Upper lobe of left lung (tissue), 6 donors: Measurements from ENCODE around the gene PPP2R2B. TPM values are rescaled to one million over a fixed set of nuclear protein-coding genes. Genes with fewer than 3 reads are reported as not detected.

Experiments
- ATAC-seq, 2 donors: fragments of 200-7000 bp; cut with Tn5 transposase; one replicate each; pipeline ENCODE4 v1.9.1; 2022; ENCODE audit warnings: mild to moderate bottlenecking in 2 of 2, moderate library complexity in 2 of 2; ENCODE audit not compliant: low FRiP score in 2 of 2
- DNase-seq, 2 donors: peaks; one replicate each; pipeline ENCODE4 v3.0.0-alpha.2; 2019 to 2020
- H3K27ac ChIP-seq, 4 donors: fragments of 200-600 bp; sonication (generic); one replicate each; pipeline ENCODE4 v1.5.1; 2016 to 2019
- H3K27me3 ChIP-seq, 4 donors: fragments of 200-600 bp; sonication (generic); one replicate each; pipeline ENCODE4 v1.5.1; 2017 to 2019
- H3K36me3 ChIP-seq, 4 donors: fragments of 200-600 bp; sonication (generic); one replicate each; pipeline ENCODE4 v1.5.1; 2016 to 2019
- H3K4me1 ChIP-seq, 4 donors: fragments of 200-600 bp; sonication (generic); one replicate each; pipeline ENCODE4 v1.5.1; 2018 to 2019
- H3K4me3 ChIP-seq, 4 donors: fragments of 200-600 bp; sonication (generic); one replicate each; pipeline ENCODE4 v1.5.1; 2017 to 2019; ENCODE audit warnings: mild to moderate bottlenecking in 2 of 4, moderate library complexity in 1 of 4
- H3K9me3 ChIP-seq, 4 donors: fragments of 200-600 bp; sonication (generic); one replicate each; pipeline ENCODE4 v1.5.1; 2018 to 2019
- EP300 ChIP-seq, 4 donors: sonication (generic); formaldehyde crosslinking; IDR thresholded peaks; one replicate each; pipeline ENCODE4 v1.5.1; 2017; ENCODE audit warnings: antibody characterized with exemption in 4 of 4, control low read depth in 2 of 4
- POLR2A ChIP-seq, 4 donors: fragments of 450-650 bp; IDR thresholded peaks; one replicate each; pipeline ENCODE4 v1.5.1; 2016 to 2017; ENCODE audit warnings: antibody characterized with exemption in 4 of 4, mild to moderate bottlenecking in 2 of 4
- POLR2AphosphoS5 ChIP-seq, 2 donors: sonication (generic); formaldehyde crosslinking; IDR thresholded peaks; one replicate each; pipeline ENCODE4 v1.5.1; 2017; ENCODE audit warnings: antibody characterized with exemption in 2 of 2
- WGBS, 2 donors: methylation state at CpG; one replicate each; pipeline ENCODE4 v1.1.5; 2017 to 2018; 5-methylcytosine and 5-hydroxymethylcytosine counted together
- total RNA-seq, 6 donors: library from RNA; depleted of rRNA in 4 of 6; stranded (reverse); fragments of >200 nt in 4 of 6; gene quantifications; one replicate each; pipeline versions ENCODE4 v1.1.0 to v1.2.1, GENCODE V29; 2016 to 2021
- TF ChIP-seq, protein P1 (sequence below), 6 experiments: fragments of 450-650 bp in 4 of 6; fragments of 200-600 bp in 2 of 6; sonication (generic) in 2 of 6; IDR thresholded peaks; one replicate each; pipeline ENCODE4 v1.5.1; 2016 to 2019; ENCODE audit warnings: antibody characterized with exemption in 6 of 6
- donor health status: DM: no; HTN: no; CAD: no; lungs with moderate emphysema.
- donor health status: DM: no; HTN: yes; CAD: no; lungs with severe emphysema.

Gene PPP2R2B
- total RNA-seq, 6 donors from 2014 or later: 0.49 to 7.4 (median 1.3) TPM

DNA sequence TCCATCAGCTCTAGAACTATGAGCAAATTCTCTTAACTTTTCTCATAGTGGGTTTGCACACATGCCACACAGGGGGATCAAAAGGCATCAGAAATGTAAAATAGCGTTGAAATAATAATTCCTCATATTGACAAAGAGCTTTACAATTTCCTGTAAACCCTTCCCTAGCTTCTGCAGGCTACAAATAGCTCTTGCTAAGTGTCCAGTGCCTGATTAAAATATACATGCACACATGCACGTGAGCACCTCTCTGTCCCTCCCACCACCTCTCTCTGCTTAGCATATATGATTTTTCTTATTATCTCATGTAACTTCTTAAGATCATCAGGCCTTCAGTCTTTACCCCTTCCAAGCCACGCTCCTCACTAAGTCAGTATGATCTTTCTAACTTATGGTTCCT lies 13.7 kb upstream of the PPP2R2B start:
- TF ChIP-seq POLR2A (IDR thresholded peaks at IDR 0.05): no peak
- TF ChIP-seq, protein P1, sequence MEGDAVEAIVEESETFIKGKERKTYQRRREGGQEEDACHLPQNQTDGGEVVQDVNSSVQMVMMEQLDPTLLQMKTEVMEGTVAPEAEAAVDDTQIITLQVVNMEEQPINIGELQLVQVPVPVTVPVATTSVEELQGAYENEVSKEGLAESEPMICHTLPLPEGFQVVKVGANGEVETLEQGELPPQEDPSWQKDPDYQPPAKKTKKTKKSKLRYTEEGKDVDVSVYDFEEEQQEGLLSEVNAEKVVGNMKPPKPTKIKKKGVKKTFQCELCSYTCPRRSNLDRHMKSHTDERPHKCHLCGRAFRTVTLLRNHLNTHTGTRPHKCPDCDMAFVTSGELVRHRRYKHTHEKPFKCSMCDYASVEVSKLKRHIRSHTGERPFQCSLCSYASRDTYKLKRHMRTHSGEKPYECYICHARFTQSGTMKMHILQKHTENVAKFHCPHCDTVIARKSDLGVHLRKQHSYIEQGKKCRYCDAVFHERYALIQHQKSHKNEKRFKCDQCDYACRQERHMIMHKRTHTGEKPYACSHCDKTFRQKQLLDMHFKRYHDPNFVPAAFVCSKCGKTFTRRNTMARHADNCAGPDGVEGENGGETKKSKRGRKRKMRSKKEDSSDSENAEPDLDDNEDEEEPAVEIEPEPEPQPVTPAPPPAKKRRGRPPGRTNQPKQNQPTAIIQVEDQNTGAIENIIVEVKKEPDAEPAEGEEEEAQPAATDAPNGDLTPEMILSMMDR (IDR thresholded peaks at IDR 0.05): no peak
- no peak for TF ChIP-seq POLR2AphosphoS5 (IDR thresholded peaks at IDR 0.05)
- no peak for TF ChIP-seq EP300 (IDR thresholded peaks at IDR 0.05)
- Histone ChIP-seq H3K4me1 (no peaks in the 10 kb centered on the region), H3K9me3 (no peaks in the 10 kb centered on the region), H3K27ac (no peak overlapping the region), H3K27me3 (no peaks in the 10 kb centered on the region), H3K36me3 (no peaks in the 10 kb centered on the region), H3K4me3 (no peak overlapping the region)
- no peak for DNase-seq
- WGBS, 2 donors: 74 to 76% methylated on average over 3 of the region's 3 CpGs
- ATAC-seq: no peak

DNA sequence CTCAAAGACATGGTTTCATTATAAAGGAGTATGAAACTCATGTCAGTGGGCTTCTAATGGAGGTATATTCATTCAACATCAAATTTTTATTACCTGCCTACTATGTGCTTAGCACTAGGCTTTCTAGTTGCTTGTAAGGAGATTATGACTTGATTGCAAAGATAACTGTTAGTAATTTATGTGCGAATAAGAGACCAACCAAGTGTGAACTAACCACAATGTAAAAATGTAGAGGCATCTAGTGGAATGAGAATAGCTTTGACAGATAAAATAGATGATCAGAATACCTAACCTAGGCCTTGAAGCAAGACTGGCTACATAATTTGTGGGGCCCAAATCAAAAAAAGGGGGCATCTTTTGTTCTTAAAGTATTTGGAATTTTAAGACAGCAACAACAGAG lies 13.0 kb upstream of the PPP2R2B start:
- Histone ChIP-seq H3K9me3 (no peaks in the 10 kb centered on the region), H3K4me1 (no peaks in the 10 kb centered on the region), H3K27me3 (no peaks in the 10 kb centered on the region), H3K36me3 (no peaks in the 10 kb centered on the region), H3K27ac (no peak overlapping the region), H3K4me3 (no peak overlapping the region)
- ATAC-seq (no peak), DNase-seq (no peak)
- TF ChIP-seq EP300 (IDR thresholded peaks at IDR 0.05): no peak
- 95 to 100% methylated on average over 1 of the region's 1 CpG for WGBS, 2 donors

DNA sequence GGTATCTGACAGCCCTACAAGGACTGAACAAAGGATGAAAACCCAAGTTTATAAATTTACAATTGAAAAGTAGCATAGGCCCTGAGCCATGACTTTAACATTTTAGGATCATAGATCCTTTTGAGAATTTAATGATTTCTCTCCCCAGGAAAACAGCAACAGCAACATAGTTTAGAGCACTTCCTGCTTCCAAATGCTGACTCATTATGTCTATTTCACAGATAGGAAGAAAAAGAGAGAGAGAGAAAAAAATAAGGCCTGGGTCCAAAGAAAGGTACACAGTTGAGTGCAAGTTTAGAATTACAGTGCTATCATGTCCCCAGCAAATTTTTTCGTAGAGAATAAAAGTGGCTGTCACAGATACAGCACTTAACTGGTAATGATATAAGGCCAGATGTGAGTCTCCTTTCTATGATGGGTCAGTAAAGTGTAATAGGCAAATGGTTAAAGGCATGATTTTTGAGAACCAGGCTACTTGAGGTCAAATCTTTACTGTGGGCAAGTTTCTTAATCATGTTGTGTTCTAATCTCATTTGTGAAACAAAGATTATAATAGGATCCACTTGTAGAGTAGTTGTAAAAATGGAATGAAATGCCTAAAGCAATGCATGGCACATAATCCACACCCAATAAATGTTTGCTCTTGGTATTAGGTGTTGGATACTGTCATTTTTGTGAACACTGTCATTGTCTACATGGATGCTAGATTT lies 12.3 kb upstream of the PPP2R2B start:
- H3K9me3 ChIP-seq: no peaks in the 10 kb centered on the region
- WGBS, 2 donors: 47 to 51% methylated on average over 1 of the region's 1 CpG
- DNase-seq: no peak
- TF ChIP-seq EP300 (IDR thresholded peaks at IDR 0.05) (no peak), POLR2AphosphoS5 (IDR thresholded peaks at IDR 0.05) (no peak), POLR2A (IDR thresholded peaks at IDR 0.05) (no peak)
- TF ChIP-seq, protein P1 (IDR thresholded peaks at IDR 0.05): no peak
- no peaks in the 10 kb centered on the region for H3K27me3 ChIP-seq
- no peak overlapping the region for H3K4me3 ChIP-seq
- H3K36me3 ChIP-seq: no peaks in the 10 kb centered on the region
- no peak for ATAC-seq
- no peaks in the 10 kb centered on the region for H3K4me1 ChIP-seq
- H3K27ac ChIP-seq: no peak overlapping the region

DNA sequence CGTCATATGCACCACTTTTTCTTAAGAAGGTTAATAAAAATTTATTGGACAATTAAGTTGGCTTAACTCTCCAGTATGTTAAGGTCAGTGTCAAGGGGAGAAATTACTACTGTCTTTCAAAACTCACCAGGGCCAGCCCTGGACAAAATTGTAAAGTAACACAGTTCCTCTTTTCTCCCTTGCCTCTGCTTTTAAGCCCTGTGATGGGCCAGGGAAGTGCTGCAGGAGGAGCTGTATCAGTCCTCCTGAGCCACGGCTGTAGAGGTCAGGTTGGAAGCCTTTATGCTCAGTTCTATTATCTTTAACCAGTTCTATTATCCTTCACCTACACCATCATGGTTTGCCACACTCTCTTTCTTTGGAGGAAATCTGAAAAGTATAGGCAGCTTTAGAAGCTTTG lies 11.5 kb upstream of the PPP2R2B start:
- Histone ChIP-seq H3K4me3 (no peak overlapping the region), H3K27ac (no peak overlapping the region), H3K36me3 (no peaks in the 10 kb centered on the region), H3K4me1 (no peaks in the 10 kb centered on the region), H3K27me3 (no peaks in the 10 kb centered on the region), H3K9me3 (no peaks in the 10 kb centered on the region)
- TF ChIP-seq EP300 (IDR thresholded peaks at IDR 0.05) (no peak), POLR2A (IDR thresholded peaks at IDR 0.05) (no peak), POLR2AphosphoS5 (IDR thresholded peaks at IDR 0.05) (no peak)
- TF ChIP-seq, protein P1 (IDR thresholded peaks at IDR 0.05): no peak
- no peak for DNase-seq
- WGBS, 2 donors: 63 to 67% methylated on average over 2 of the region's 2 CpGs
- no peak for ATAC-seq

DNA sequence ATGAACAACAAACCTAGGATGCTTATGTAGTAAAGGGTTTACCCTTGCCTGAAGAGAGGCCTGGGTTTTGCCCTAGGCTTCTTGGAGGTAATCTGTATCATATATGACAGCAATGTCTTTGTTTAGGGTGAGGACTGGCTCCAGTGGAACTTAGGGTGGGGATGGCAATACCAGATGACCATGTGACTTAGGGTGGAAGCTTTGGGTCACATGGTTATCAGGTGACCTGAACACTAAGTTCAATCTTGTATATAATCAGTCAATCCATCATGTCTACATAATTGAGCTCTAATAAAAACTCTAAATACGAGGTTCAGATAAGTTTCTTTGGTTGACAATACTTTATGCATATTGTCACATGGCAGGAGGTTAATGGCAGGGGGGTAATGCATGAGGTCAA lies 10.6 kb upstream of the PPP2R2B start:
- no peaks in the 10 kb centered on the region for H3K9me3 ChIP-seq
- H3K27me3 ChIP-seq: no peaks in the 10 kb centered on the region
- ATAC-seq (no peak), DNase-seq (no peak)
- TF ChIP-seq EP300 (IDR thresholded peaks at IDR 0.05): no peak
- TF ChIP-seq POLR2A (IDR thresholded peaks at IDR 0.05): no peak
- no peak for TF ChIP-seq POLR2AphosphoS5 (IDR thresholded peaks at IDR 0.05)
- TF ChIP-seq, protein P1 (IDR thresholded peaks at IDR 0.05): no peak
- H3K4me3 ChIP-seq: no peak overlapping the region
- 50 to 52% methylated on average over 1 of the region's 1 CpG for WGBS, 2 donors
- H3K4me1 ChIP-seq: no peaks in the 10 kb centered on the region
- no peak overlapping the region for H3K27ac ChIP-seq
- H3K36me3 ChIP-seq: no peaks in the 10 kb centered on the region
